H1 (cell line): Measurements from ENCODE around the gene SAMD4A. TPM values are rescaled to one million over a fixed set of nuclear protein-coding genes. Genes with fewer than 3 reads are reported as not detected.

ENCODE experiments used
- CTCF ChIA-PET: fragments of 300-600 bp; sonication (Branson Sonifier 250); formaldehyde crosslinking; loops from one replicate; lab custom pipeline; 2021; ENCODE audit not compliant: partially characterized antibody; lab: Charles Lee
- POLR2A ChIA-PET: fragments of 300-600 bp; sonication (Branson Sonifier 250); formaldehyde crosslinking; loops from one replicate; lab custom pipeline; 2021; ENCODE audit warnings: inconsistent platforms; ENCODE audit not compliant: partially characterized antibody; lab: Charles Lee
- DNase-seq, 2 experiments: peaks; one replicate each; pipeline versions ENCODE4 v3.0.0 to v3.0.0-alpha.2; 2010 to 2022; ENCODE audit warnings: low spot score in 2 of 2, low read depth in 1 of 2, mixed read lengths in 1 of 2
- FAIRE-seq: peaks from 2 replicates; lab custom pipeline; 2011; peaks lifted over from hg19 to GRCh38; lab: Jason Lieb, UNC
- H2AFZ ChIP-seq: 2 replicates; pipeline ENCODE4 v1.8.1; 2012; ENCODE audit warnings: low read length, inconsistent platforms
- H2AK5ac ChIP-seq: 2 replicates; pipeline ENCODE4 v1.6.1; 2013; ENCODE audit warnings: low read depth, low read length
- H2BK120ac ChIP-seq: replicated peaks from 2 replicates; pipeline ENCODE3; 2013; ENCODE audit warnings: low read depth, low read length, inconsistent platforms
- H2BK12ac ChIP-seq: 2 replicates; pipeline ENCODE4 v1.6.1; 2013; ENCODE audit warnings: low read depth, low read length
- H2BK15ac ChIP-seq: 2 replicates; pipeline ENCODE4 v1.6.1; 2013; ENCODE audit warnings: low read length
- H2BK20ac ChIP-seq: 2 replicates; pipeline ENCODE4 v1.6.1; 2013; ENCODE audit warnings: low read length
- H2BK5ac ChIP-seq: 2 replicates; pipeline ENCODE4 v1.6.1; 2013; ENCODE audit warnings: low read depth, low read length
- H3K14ac ChIP-seq: 2 replicates; pipeline ENCODE4 v1.6.1; 2013; ENCODE audit warnings: inconsistent platforms; ENCODE audit not compliant: insufficient read length
- H3K18ac ChIP-seq: 2 replicates; pipeline ENCODE4 v1.6.1; 2013; ENCODE audit warnings: low read length; ENCODE audit errors: extremely low read depth
- H3K23ac ChIP-seq: 2 replicates; pipeline ENCODE4 v1.6.1; 2013; ENCODE audit warnings: inconsistent platforms; ENCODE audit not compliant: insufficient read length
- H3K23me2 ChIP-seq: 2 replicates; pipeline ENCODE4 v1.6.1; 2013; ENCODE audit warnings: low read depth, low read length
- H3K27ac ChIP-seq: 2 replicates; pipeline ENCODE4 v1.6.1; 2011; ENCODE audit warnings: low read depth, low read length, inconsistent platforms
- H3K27me3 ChIP-seq, 4 experiments: replicated peaks in 1 of 4; 1 replicate in 1 of 4; 2 replicates in 3 of 4; pipeline versions ENCODE4 v1.6.1 to v1.8.1; 2011 to 2013; ENCODE audit warnings: low read length in 3 of 4, mild to moderate bottlenecking in 3 of 4, inconsistent platforms in 2 of 4, mixed read lengths in 2 of 4, moderate library complexity in 1 of 4; ENCODE audit not compliant: control insufficient read depth in 3 of 4, insufficient read depth in 3 of 4; ENCODE audit errors: extremely low read depth in 1 of 4
- H3K36me3 ChIP-seq, 4 experiments: 2 replicates each; pipeline versions ENCODE4 v1.6.1 to v1.8.1; 2011 to 2013; ENCODE audit warnings: mild to moderate bottlenecking in 4 of 4, low read length in 3 of 4, moderate library complexity in 2 of 4, control low read depth in 1 of 4, inconsistent platforms in 1 of 4; ENCODE audit not compliant: insufficient read depth in 4 of 4, control insufficient read depth in 2 of 4
- H3K4ac ChIP-seq: replicated peaks from 2 replicates; pipeline ENCODE3; 2013; ENCODE audit warnings: low read length, low read depth, mixed read lengths, inconsistent platforms; ENCODE audit not compliant: insufficient read length
- H3K4me1 ChIP-seq, 4 experiments: replicated peaks in 1 of 4; 1 replicate in 1 of 4; 2 replicates in 3 of 4; pipeline versions ENCODE4 v1.6.1 to v1.8.1; 2011 to 2013; ENCODE audit warnings: low read length in 3 of 4, inconsistent platforms in 2 of 4, mixed read lengths in 1 of 4; ENCODE audit not compliant: insufficient read depth in 4 of 4, control insufficient read depth in 3 of 4
- H3K4me2 ChIP-seq, 2 experiments: 2 replicates each; pipeline versions ENCODE4 v1.6.1 to v1.8.1; 2011 to 2013; ENCODE audit warnings: low read depth in 2 of 2, low read length in 2 of 2, control low read depth in 1 of 2, inconsistent platforms in 1 of 2, mild to moderate bottlenecking in 1 of 2; ENCODE audit not compliant: insufficient read depth in 1 of 2
- H3K4me3 ChIP-seq, 4 experiments: fragments of 200-600, 300-600 bp in 1 of 4; sonication (generic), shearing (Covaris generic), sonication (Bioruptor Twin) in 1 of 4; 2 replicates each; pipeline versions ENCODE4 v1.5.1 to v1.8.1; 2011 to 2016; ENCODE audit warnings: low read length in 4 of 4, low read depth in 3 of 4, control low read depth in 2 of 4, inconsistent platforms in 2 of 4, mild to moderate bottlenecking in 2 of 4, mixed read lengths in 1 of 4, moderate library complexity in 1 of 4; ENCODE audit not compliant: insufficient read depth in 2 of 4; ENCODE audit errors: extremely low read depth in 1 of 4
- H3K56ac ChIP-seq: replicated peaks from 2 replicates; pipeline ENCODE3; 2013; ENCODE audit warnings: low read depth, mild to moderate bottlenecking, mixed read lengths, low read length, inconsistent platforms; ENCODE audit not compliant: insufficient read length
- H3K79me1 ChIP-seq: 2 replicates; pipeline ENCODE4 v1.6.1; 2013; ENCODE audit warnings: low read depth, low read length, control low read depth
- H3K79me2 ChIP-seq, 2 experiments: 2 replicates each; pipeline versions ENCODE4 v1.6.1 to v1.8.1; 2012 to 2013; ENCODE audit warnings: low read length in 2 of 2, mild to moderate bottlenecking in 2 of 2, inconsistent platforms in 1 of 2; ENCODE audit not compliant: insufficient read depth in 2 of 2, control insufficient read depth in 1 of 2
- H3K9ac ChIP-seq, 4 experiments: replicated peaks in 1 of 4; 1 replicate in 1 of 4; 2 replicates in 3 of 4; pipeline versions ENCODE4 v1.6.1 to v1.8.1; 2011 to 2013; ENCODE audit warnings: low read depth in 3 of 4, low read length in 3 of 4, control low read depth in 2 of 4, mild to moderate bottlenecking in 2 of 4, moderate library complexity in 2 of 4, inconsistent platforms in 1 of 4; ENCODE audit errors: extremely low read depth in 1 of 4
- H3K9me3 ChIP-seq, 2 experiments: 2 replicates each; pipeline versions ENCODE4 v1.6.1 to v1.8.1; 2012 to 2013; ENCODE audit warnings: mild to moderate bottlenecking in 2 of 2, moderate library complexity in 2 of 2, control low read depth in 1 of 2, inconsistent platforms in 1 of 2, low read depth in 1 of 2, low read length in 1 of 2, mixed read lengths in 1 of 2; ENCODE audit not compliant: insufficient read depth in 2 of 2
- H4K20me1 ChIP-seq, 2 experiments: replicated peaks in 1 of 2; 2 replicates each; pipeline versions ENCODE3 to v1.8.1; 2011 to 2013; ENCODE audit warnings: inconsistent platforms in 2 of 2, low read length in 2 of 2, mild to moderate bottlenecking in 1 of 2; ENCODE audit not compliant: insufficient read depth in 2 of 2, control insufficient read depth in 1 of 2
- H4K5ac ChIP-seq: 2 replicates; pipeline ENCODE4 v1.6.1; 2013; ENCODE audit warnings: low read length, low read depth, mixed read lengths, inconsistent platforms; ENCODE audit not compliant: insufficient read length
- H4K8ac ChIP-seq: 2 replicates; pipeline ENCODE4 v1.8.0; 2013; ENCODE audit warnings: mild to moderate bottlenecking, moderate library complexity, low read length, inconsistent platforms; ENCODE audit not compliant: insufficient read depth; ENCODE audit errors: extremely low read depth
- H4K91ac ChIP-seq: replicated peaks from 2 replicates; pipeline ENCODE3; 2013; ENCODE audit warnings: low read length, mixed read lengths, inconsistent platforms; ENCODE audit not compliant: insufficient read length
- ATF3 ChIP-seq: IDR thresholded peaks from 2 replicates; pipeline ENCODE4 v1.6.1; 2011; ENCODE audit warnings: low read depth, mild to moderate bottlenecking, low read length; ENCODE audit not compliant: insufficient read depth
- CHD1 ChIP-seq: IDR thresholded peaks from 2 replicates; pipeline ENCODE4 v1.6.1; 2012; ENCODE audit warnings: low read depth, low read length, improper control_type of control experiment
- NANOG ChIP-seq: IDR thresholded peaks from 2 replicates; pipeline ENCODE4 v1.6.1; 2011; ENCODE audit warnings: low read length, low read depth, mild to moderate bottlenecking, inconsistent platforms; ENCODE audit not compliant: insufficient read depth, poor library complexity, severe bottlenecking
- POLR2AphosphoS5 ChIP-seq: IDR thresholded peaks from 2 replicates; pipeline ENCODE4 v1.6.1; 2011; ENCODE audit warnings: low read depth, low read length
- POU5F1 ChIP-seq: IDR thresholded peaks from 2 replicates; pipeline ENCODE4 v1.6.1; 2011; ENCODE audit warnings: low read depth, mild to moderate bottlenecking, low read length, moderate library complexity
- RAD21 ChIP-seq, 2 experiments: IDR thresholded peaks in 1 of 2; conservative IDR thresholded peaks in 1 of 2; 2 replicates each; pipeline ENCODE4 v1.6.1; 2011; ENCODE audit warnings: low read depth in 2 of 2, low read length in 2 of 2, improper control_type of control experiment in 1 of 2, inconsistent platforms in 1 of 2, mild to moderate bottlenecking in 1 of 2, moderate library complexity in 1 of 2
- SIRT6 ChIP-seq: IDR thresholded peaks from one replicate; pipeline ENCODE4 v1.7.1; 2012; ENCODE audit warnings: low read length, inconsistent platforms
- SP2 ChIP-seq: IDR thresholded peaks from 2 replicates; pipeline ENCODE4 v1.6.1; 2012; ENCODE audit warnings: mild to moderate bottlenecking, low read length, inconsistent platforms
- TAF7 ChIP-seq: optimal IDR thresholded peaks from 2 replicates; pipeline ENCODE3; 2011; ENCODE audit warnings: low read depth, mild to moderate bottlenecking, inconsistent platforms, low read length, moderate library complexity, borderline replicate concordance
- USF2 ChIP-seq: IDR thresholded peaks from 2 replicates; pipeline ENCODE4 v1.6.1; 2011; ENCODE audit warnings: low read length, improper control_type of control experiment
- WGBS, 2 experiments: shearing (Covaris generic) in 1 of 2; methylation state at CpG; one replicate each; pipeline versions ENCODE4 v1.1.6 to v1.1.7; 2013 to 2015; ENCODE audit warnings: low lambda C conversion rate in 2 of 2, mixed read lengths in 2 of 2, inconsistent platforms in 1 of 2, low coverage in 1 of 2, missing lambda C conversion rate in 1 of 2; ENCODE audit not compliant: insufficient replicate concordance in 2 of 2, insufficient coverage in 1 of 2, insufficient read length in 1 of 2; ENCODE audit errors: extremely low coverage in 1 of 2, missing lambda C conversion rate in 1 of 2; 5-methylcytosine and 5-hydroxymethylcytosine counted together
- polyA plus RNA-seq, 7 experiments: library from polyadenylated mRNA; depleted of rRNA in 3 of 7; stranded (reverse) in 5 of 7; unstranded in 2 of 7; fragments of >200 nt in 5 of 7; fragments of 200-250 nt in 2 of 7; gene quantifications; 1 replicate in 5 of 7; 2 replicates in 1 of 7; 4 replicates in 1 of 7; pipeline versions ENCODE4 v1.2.1 to v1.2.3, GENCODE V29; 2011 to 2013; ENCODE audit warnings: missing spikeins in 2 of 7, mixed read lengths in 2 of 7
- total RNA-seq: library from RNA; stranded (reverse); fragmentation: NEBNext Ultra II Directional; extraction: Animal tissue kit (Norgen Biotek cat#: 25700); gene quantifications from 2 replicates; pipeline ENCODE4 v1.2.1, GENCODE V29; 2021

The SAMD4A gene
- total and polyA plus RNA-seq, 2 of the 8 experiments (the other 6 are each of a cell fraction or from before 2014, with no cell fraction given): 2.4 to 12.3 TPM

- H2AK5ac ChIP-seq: no peak overlapping the region
- no peak for TF ChIP-seq POLR2AphosphoS5
- no peak for TF ChIP-seq ATF3
- no peak for TF ChIP-seq CHD1
- no peak for TF ChIP-seq NANOG
- TF ChIP-seq TAF7: no peak
- TF ChIP-seq RAD21 (IDR thresholded peaks at IDR 0.05 in 1 of 2, conservative IDR thresholded peaks at IDR 0.05 in 1 of 2; ENCODE audit: low read depth in 2 of 2, low read length in 2 of 2): no peak
- TF ChIP-seq POU5F1: no peak
- no peak for TF ChIP-seq SP2
- TF ChIP-seq USF2: no peak
- TF ChIP-seq SIRT6: no peak
- no peak overlapping the region for H2BK120ac ChIP-seq
- H2BK12ac ChIP-seq: no peak overlapping the region
- H3K4ac ChIP-seq: no peak overlapping the region
- no peaks in the 10 kb centered on the region; the same call in 1 of the 2 replicates for H3K79me1 ChIP-seq
- no peak for DNase-seq
- no peak overlapping the region for H4K5ac ChIP-seq
- FAIRE-seq: no peak
- no peak overlapping the region for H4K91ac ChIP-seq
- no peak overlapping the region for H3K14ac ChIP-seq
- H3K9me3 ChIP-seq: no peaks in the 10 kb centered on the region
- H3K4me1 ChIP-seq: no peaks in the 10 kb centered on the region
- no peak overlapping the region for H3K23ac ChIP-seq
- H3K27me3 ChIP-seq: no peaks in the 10 kb centered on the region
- no peaks in the 10 kb centered on the region for H3K23me2 ChIP-seq
- no peak overlapping the region for H3K27ac ChIP-seq
- no peak overlapping the region for H3K4me2 ChIP-seq
- POLR2A ChIA-PET: no interaction called here
- no peak overlapping the region for H3K18ac ChIP-seq
- H3K79me2 ChIP-seq: peaks cover 0 to 8% of the 10 kb centered on the region in 2 experiments; a peak in 2 of 4 replicates
- no peak overlapping the region for H2AFZ ChIP-seq
- no peak overlapping the region for H2BK20ac ChIP-seq
- no peak overlapping the region for H3K4me3 ChIP-seq
- no peaks in the 10 kb centered on the region for H3K36me3 ChIP-seq
- H4K8ac ChIP-seq: no peak overlapping the region
- no peaks in the 10 kb centered on the region for H4K20me1 ChIP-seq
- H3K9ac ChIP-seq: no peak overlapping the region
- CTCF ChIA-PET: interaction anchor here (1.0 to 3.7 kb wide), 2 partner anchors 59 to 107 kb away, joined by 5 to 11 read pairs; no protein-coding TSS in a partner anchor
- no peak overlapping the region for H2BK15ac ChIP-seq
- H2BK5ac ChIP-seq: no peak overlapping the region
- 77% methylated on average over 1 of the region's 1 CpG; no CpG with 5 or more reads in 1 of the 2 experiments for WGBS, 2 experiments
- no peak overlapping the region for H3K56ac ChIP-seq
These were observed 17.2 kb downstream of the SAMD4A start for GRCh38 chr14:54584097-54584496.
